ENCODE results near the gene NLRP1. TPM values are rescaled to one million over a fixed set of nuclear protein-coding genes. Genes with fewer than 3 reads are reported as not detected.

Gene NLRP1
- total and polyA plus RNA-seq, 7 donors, result 2.7 to 5.7 (median 3.4) TPM

- Histone ChIP-seq H3K27ac (no peak overlapping the region), H3K4me3 (peak overlapping the region; percentile 66), H3K36me3 (ENCODE audit: insufficient read depth in 1 of 2, low read depth in 1 of 2) (no peaks in the 10 kb centered on the region), H3K27me3 (ENCODE audit: insufficient read depth in 3 of 3, low read length in 2 of 3) (peaks cover 0 to 28% (median 5%) of the 10 kb centered on the region in 3 donors), H3K9me3 (no peaks in the 10 kb centered on the region), H3K4me1 (peaks cover 10% of the 10 kb centered on the region)
- ATAC-seq (no peak), DNase-seq (no peak)
- intact Hi-C loops (cut with DNase I), result no loop called here
- TF ChIP-seq CTCF (IDR thresholded peaks at IDR 0.05), result no peak
- WGBS, 3 donors, result 11 to 13% (median 13%) methylated on average over 18 of the region's 18 CpGs
Measured at GRCh38 chr17:5500247-5500588, 84.1 kb downstream of the NLRP1 start.

- no peaks in the 10 kb centered on the region for H3K9me3 ChIP-seq
- no peak for TF ChIP-seq CTCF (IDR thresholded peaks at IDR 0.05)
- H3K4me3 ChIP-seq, result peak overlapping the region; percentile 66
- H3K4me1 ChIP-seq, result peaks cover 10% of the 10 kb centered on the region
- H3K36me3 ChIP-seq (ENCODE audit: insufficient read depth in 1 of 2, low read depth in 1 of 2), result no peaks in the 10 kb centered on the region
- 22 to 30% (median 23%) methylated on average over 44 of the region's 44 CpGs for WGBS, 3 donors
- ATAC-seq (peak in 2 of 4 donors; percentile 23 to 24), DNase-seq (no peak)
- H3K27ac ChIP-seq, result no peak overlapping the region
- intact Hi-C loops (cut with DNase I), result no loop called here
- H3K27me3 ChIP-seq (ENCODE audit: insufficient read depth in 3 of 3, low read length in 2 of 3), result peaks cover 0 to 28% (median 5%) of the 10 kb centered on the region in 3 donors
Measured at GRCh38 chr17:5499476-5500231, 84.7 kb downstream of the NLRP1 start.

GRCh38 chr17:5492970-5493369, 91.3 kb downstream of the NLRP1 start:
- ATAC-seq, result no peak
- H3K4me3 ChIP-seq, result no peak overlapping the region
- TF ChIP-seq CTCF (IDR thresholded peaks at IDR 0.05), result no peak
- intact Hi-C loops (cut with DNase I), result no loop called here
- H3K4me1 ChIP-seq, result peaks cover 10% of the 10 kb centered on the region
- peaks cover 0 to 2% (median 0%) of the 10 kb centered on the region in 3 donors for H3K27me3 ChIP-seq (ENCODE audit: insufficient read depth in 3 of 3, low read length in 2 of 3)
- H3K27ac ChIP-seq, result no peak overlapping the region
- no peaks in the 10 kb centered on the region for H3K9me3 ChIP-seq
- no peak for DNase-seq
- WGBS, 3 donors, result 94 to 97% (median 95%) methylated on average over 2 of the region's 2 CpGs
- H3K36me3 ChIP-seq (ENCODE audit: insufficient read depth in 1 of 2, low read depth in 1 of 2), result peaks cover 5 to 31% of the 10 kb centered on the region in 2 donors

- intact Hi-C loops (cut with DNase I), result loop anchor here in 1 of 2 donors (5.0 kb wide), 1 partner anchor 34 kb away; no protein-coding TSS in a partner anchor
- TF ChIP-seq CTCF (IDR thresholded peaks at IDR 0.05), result no peak
Measured at GRCh38 chr17:5488752-5489151, 95.6 kb downstream of the NLRP1 start.

More at GRCh38 chr17:5488752-5489151, 95.6 kb downstream of the NLRP1 start:
- no peaks in the 10 kb centered on the region for H3K9me3 ChIP-seq
- no peak overlapping the region for H3K27ac ChIP-seq
- peaks cover 5 to 48% of the 10 kb centered on the region in 2 donors for H3K36me3 ChIP-seq (ENCODE audit: insufficient read depth in 1 of 2, low read depth in 1 of 2)
- no peak for ATAC-seq
- no peak for DNase-seq
- H3K27me3 ChIP-seq (ENCODE audit: insufficient read depth in 3 of 3, low read length in 2 of 3), result no peaks in the 10 kb centered on the region
- H3K4me3 ChIP-seq, result no peak overlapping the region
- peaks cover 18% of the 10 kb centered on the region for H3K4me1 ChIP-seq
- 64 to 73% (median 68%) methylated on average over 8 of the region's 8 CpGs for WGBS, 3 donors

Data from psoas muscle (tissue), 8 donors.